PC-3 (cell line): ENCODE results near the gene ZNF835. TPM values are rescaled to one million over a fixed set of nuclear protein-coding genes. Genes with fewer than 3 reads are reported as not detected.

Experiments used
- ATAC-seq: fragments of 200-7000 bp; cut with Tn5 transposase; 2 replicates; pipeline ENCODE4 v1.9.1; 2020; ENCODE audit warnings: mild to moderate bottlenecking, moderate library complexity
- BruUV-seq: library from RNA; stranded (reverse); fragments of 400-500 nt; replicated peaks from 2 replicates; lab custom pipeline; 2021; lab: Mats Ljungman, UMichigan
- CTCF ChIA-PET: fragments of 300-600 bp; sonication (Branson Sonifier 250); formaldehyde crosslinking; loops from one replicate; lab custom pipeline; 2022; ENCODE audit warnings: antibody characterized with exemption; lab: Charles Lee
- POLR2A ChIA-PET: fragments of 300-600 bp; sonication (Branson Sonifier 250); formaldehyde crosslinking; loops from one replicate; lab custom pipeline; 2022; ENCODE audit warnings: antibody characterized with exemption; ENCODE audit not compliant: unreplicated experiment; lab: Charles Lee
- DNase-seq: peaks from one replicate; pipeline ENCODE4 v3.0.0-alpha.2; 2015
- H2AFZ ChIP-seq: fragments of 300-600 bp; sonication (generic); 2 replicates; pipeline ENCODE4 v1.6.0; 2016; ENCODE audit warnings: antibody characterized with exemption, low read length
- H3F3A ChIP-seq: fragments of 300-600 bp; sonication (generic); one replicate; pipeline ENCODE4 v1.6.0; 2017; ENCODE audit warnings: antibody characterized with exemption, low read length, control low read depth, mild to moderate bottlenecking; ENCODE audit not compliant: unreplicated experiment
- H3K27ac ChIP-seq: fragments of 300-600 bp; sonication (generic); 2 replicates; pipeline ENCODE4 v1.5.1; 2016; ENCODE audit warnings: mild to moderate bottlenecking, low read length
- H3K27me3 ChIP-seq: fragments of 300-600 bp; sonication (generic); 2 replicates; pipeline ENCODE4 v1.6.1; 2016; ENCODE audit warnings: low read length, mixed read lengths
- H3K36me3 ChIP-seq: fragments of 300-600 bp; sonication (generic); 2 replicates; pipeline ENCODE4 v1.6.1; 2016; ENCODE audit warnings: low read depth, mixed run types, low read length, mixed read lengths
- H3K4me1 ChIP-seq: fragments of 300-600 bp; sonication (generic); 2 replicates; pipeline ENCODE4 v1.5.1; 2016; ENCODE audit warnings: low read length; ENCODE audit not compliant: insufficient read depth
- H3K4me2 ChIP-seq: fragments of 300-600 bp; sonication (generic); 2 replicates; pipeline ENCODE4 v1.6.0; 2016; ENCODE audit warnings: low read length
- H3K4me3 ChIP-seq: fragments of 300-600 bp; sonication (generic); 2 replicates; pipeline ENCODE4 v1.5.1; 2016; ENCODE audit warnings: mild to moderate bottlenecking, low read length, mixed read lengths
- H3K79me2 ChIP-seq: fragments of 300-600 bp; sonication (generic); 2 replicates; pipeline ENCODE4 v1.6.1; 2017; ENCODE audit warnings: low read length, mixed read lengths
- H3K9ac ChIP-seq: fragments of 300-600 bp; sonication (generic); 2 replicates; pipeline ENCODE4 v1.6.0; 2016; ENCODE audit warnings: mild to moderate bottlenecking, low read length
- H3K9me2 ChIP-seq: fragments of 300-600 bp; sonication (generic); replicated peaks from 2 replicates; pipeline ENCODE4 v1.6.1; 2016; ENCODE audit warnings: mixed run types, low read length, mixed read lengths
- H3K9me3 ChIP-seq: fragments of 300-600 bp; sonication (generic); 2 replicates; pipeline ENCODE4 v1.6.1; 2016; ENCODE audit warnings: low read length, mixed read lengths
- H4K20me1 ChIP-seq: fragments of 300-600 bp; sonication (generic); 2 replicates; pipeline ENCODE4 v1.6.1; 2016; ENCODE audit warnings: low read length, mixed read lengths
- CTCF ChIP-seq: fragments of 300-600 bp; sonication (generic); conservative IDR thresholded peaks from 2 replicates; pipeline ENCODE4 v1.5.1; 2017; ENCODE audit warnings: antibody characterized with exemption, low read depth, mild to moderate bottlenecking, low read length
- EZH2 ChIP-seq: fragments of 300-600 bp; sonication (generic); IDR thresholded peaks from one replicate; pipeline ENCODE4 v1.6.1; 2017; ENCODE audit warnings: antibody characterized with exemption, mild to moderate bottlenecking, low read length; ENCODE audit not compliant: unreplicated experiment
- EZH2phosphoT487 ChIP-seq: fragments of 300-600 bp; sonication (generic); IDR thresholded peaks from 2 replicates; pipeline ENCODE4 v1.6.1; 2018; ENCODE audit warnings: mild to moderate bottlenecking, antibody characterized with exemption, low read length, borderline replicate concordance
- intact Hi-C: fragments of 100-400 bp; cut with micrococcal nuclease; formaldehyde crosslinking; loops from 2 replicates; pipeline ENCODE4 v1.9.0; 2023
- total RNA-seq: library from RNA; depleted of rRNA; stranded (reverse); fragments of >200 nt; gene quantifications from 2 replicates; pipeline ENCODE4 v1.2.3, GENCODE V29; 2014

ZNF835 gene
- total RNA-seq, 1 experiment from 2014 or later = not detected

- Histone ChIP-seq H3K9me3 (peaks cover 53% of the 10 kb centered on the region), H3K79me2 (no peaks in the 10 kb centered on the region), H3K27me3 (no peaks in the 10 kb centered on the region), H3K36me3 (no peaks in the 10 kb centered on the region), H3K4me1 (no peaks in the 10 kb centered on the region), H3K27ac (no peak within 1 kb of the TSS), H3K4me3 (no peak within 1 kb of the TSS), H3F3A (no peaks in the 10 kb centered on the region), H3K9ac (no peak within 1 kb of the TSS), H2AFZ (no peak within 1 kb of the TSS), H3K4me2 (no peak within 1 kb of the TSS), H4K20me1 (no peaks in the 10 kb centered on the region), H3K9me2 (no peaks in the 10 kb centered on the region)
- BruUV-seq = no TSS peak
- CTCF ChIA-PET = no interaction called here
- POLR2A ChIA-PET = no interaction called here
- intact Hi-C loops = no loop called here
- DNase-seq (no peak), ATAC-seq (no peak)
- TF ChIP-seq EZH2phosphoT487 = no peak
- TF ChIP-seq EZH2 = no peak
- TF ChIP-seq CTCF = no peak
Observed at GRCh38 chr19:56642711-56643459, 28.7 kb downstream of the ZNF835 start, which contains the start of gene SMIM17. Gene SMIM17 (plus strand): TSS chr19:56643159. CDS start chr19:56645668, 2,509 bp downstream.

GRCh38 chr19:56639217-56639616 lies 32.3 kb downstream of the ZNF835 start:
- Histone ChIP-seq H3K9me3 (peaks cover 41% of the 10 kb centered on the region), H3K9me2 (no peaks in the 10 kb centered on the region), H3K4me2 (no peak overlapping the region), H3K36me3 (no peaks in the 10 kb centered on the region), H3F3A (no peaks in the 10 kb centered on the region), H3K27me3 (no peaks in the 10 kb centered on the region), H3K9ac (no peak overlapping the region), H4K20me1 (no peaks in the 10 kb centered on the region), H2AFZ (no peak overlapping the region), H3K4me1 (no peaks in the 10 kb centered on the region), H3K27ac (no peak overlapping the region), H3K4me3 (no peak overlapping the region), H3K79me2 (no peaks in the 10 kb centered on the region)
- CTCF ChIA-PET = no interaction called here
- POLR2A ChIA-PET = no interaction called here
- no peak for ATAC-seq
- intact Hi-C loops = no loop called here
- no TSS peak for BruUV-seq
- peak; percentile 30 for DNase-seq
- TF ChIP-seq CTCF (no peak), EZH2phosphoT487 (no peak), EZH2 (no peak)

GRCh38 chr19:56637976-56638555 lies 33.5 kb downstream of the ZNF835 start:
- H3K9me2 ChIP-seq = no peaks in the 10 kb centered on the region

More at GRCh38 chr19:56637976-56638555, 33.5 kb downstream of the ZNF835 start:
- intact Hi-C loops = no loop called here
- no peak overlapping the region for H3K27ac ChIP-seq
- no peak for TF ChIP-seq EZH2phosphoT487
- TF ChIP-seq EZH2 = no peak
- TF ChIP-seq CTCF = no peak
- BruUV-seq = no TSS peak
- ChIA-PET CTCF (no interaction called here), POLR2A (no interaction called here)
- no peak overlapping the region for H3K4me2 ChIP-seq
- H3F3A ChIP-seq = no peaks in the 10 kb centered on the region
- DNase-seq = peak; percentile 76
- H3K79me2 ChIP-seq = no peaks in the 10 kb centered on the region
- ATAC-seq = peak; percentile 37
- H3K9ac ChIP-seq = no peak overlapping the region
- no peak overlapping the region for H2AFZ ChIP-seq
- H3K4me1 ChIP-seq = no peaks in the 10 kb centered on the region
- H3K4me3 ChIP-seq = no peak overlapping the region
- no peaks in the 10 kb centered on the region for H3K36me3 ChIP-seq
- H4K20me1 ChIP-seq = no peaks in the 10 kb centered on the region
- H3K9me3 ChIP-seq = peaks cover 52% of the 10 kb centered on the region
- H3K27me3 ChIP-seq = no peaks in the 10 kb centered on the region
